GM19463 (cell line): ENCODE measurements around the gene NKX2-3.

Experiments
- ATAC-seq: cut with Tn5 transposase; IDR thresholded peaks from one replicate; pipeline ENCODE4 v1.9.1; 2021; ENCODE audit warnings: mild to moderate bottlenecking, moderate library complexity; ENCODE audit not compliant: unreplicated experiment

Gene NKX2-3

GRCh38 chr10:99537989-99538917 is 5.5 kb downstream of the NKX2-3 start:
- ATAC-seq: no peak

GRCh38 chr10:99539120-99539519 is 6.4 kb downstream of the NKX2-3 start:
- no peak for ATAC-seq

- no peak for ATAC-seq
Measured at GRCh38 chr10:99539820-99540219, 7.1 kb downstream of the NKX2-3 start.

GRCh38 chr10:99540306-99540656 is 7.5 kb downstream of the NKX2-3 start:
- no peak for ATAC-seq

GRCh38 chr10:99540657-99541531 is 8.2 kb downstream of the NKX2-3 start:
- ATAC-seq: no peak

GRCh38 chr10:99544322-99544721 is 11.6 kb downstream of the NKX2-3 start:
- ATAC-seq: no peak

GRCh38 chr10:99548041-99548530 is 15.3 kb downstream of the NKX2-3 start:
- no peak for ATAC-seq

GRCh38 chr10:99551158-99551557 is 18.4 kb downstream of the NKX2-3 start:
- ATAC-seq: no peak

GRCh38 chr10:99551616-99552015 is 18.9 kb downstream of the NKX2-3 start:
- ATAC-seq: no peak

GRCh38 chr10:99555371-99555770 is 22.6 kb downstream of the NKX2-3 start:
- peak; percentile 6 for ATAC-seq

- peak; percentile 89 for ATAC-seq
Measured at GRCh38 chr10:99555825-99556523, 23.2 kb downstream of the NKX2-3 start.

GRCh38 chr10:99557044-99557443 is 24.3 kb downstream of the NKX2-3 start:
- ATAC-seq: no peak

- ATAC-seq: no peak
Measured at GRCh38 chr10:99558708-99559107, 26.0 kb downstream of the NKX2-3 start.

GRCh38 chr10:99560277-99561126 is 27.8 kb downstream of the NKX2-3 start:
- no peak for ATAC-seq

- ATAC-seq: no peak
Measured at GRCh38 chr10:99562631-99563030, 29.9 kb downstream of the NKX2-3 start.

- no peak for ATAC-seq
Measured at GRCh38 chr10:99564361-99564760, 31.6 kb downstream of the NKX2-3 start.

- ATAC-seq: no peak
Measured at GRCh38 chr10:99565166-99565565, 32.4 kb downstream of the NKX2-3 start.

GRCh38 chr10:99569253-99569939 is 36.7 kb downstream of the NKX2-3 start:
- ATAC-seq: no peak

- no peak for ATAC-seq
Measured at GRCh38 chr10:99569961-99570360, 37.2 kb downstream of the NKX2-3 start.

- no peak for ATAC-seq
Measured at GRCh38 chr10:99571816-99572215, 39.1 kb downstream of the NKX2-3 start.
